HG02763 (cell line): ENCODE results near the gene PDZD2.
"Not testable (repeated sequence)": the region's sequence is repeated elsewhere in the genome, so short reads cannot be mapped to it uniquely, and the experiment has no call there.

Source experiments
- ATAC-seq: cut with Tn5 transposase; IDR thresholded peaks from one replicate; pipeline ENCODE4 v1.9.1; 2021; ENCODE audit warnings: mild to moderate bottlenecking, moderate library complexity; ENCODE audit not compliant: unreplicated experiment

Gene PDZD2

GRCh38 chr5:31995714-31996113 lies 356.8 kb downstream of the PDZD2 start:
- no peak for ATAC-seq

GRCh38 chr5:31996909-31997308 lies 358.0 kb downstream of the PDZD2 start:
- no peak for ATAC-seq

GRCh38 chr5:31999470-31999869 lies 360.5 kb downstream of the PDZD2 start:
- no peak for ATAC-seq

- ATAC-seq, result no peak
Measured at GRCh38 chr5:32000731-32001130, 361.8 kb downstream of the PDZD2 start.

- ATAC-seq, result no peak
Measured at GRCh38 chr5:32001284-32001683, 362.4 kb downstream of the PDZD2 start.

GRCh38 chr5:32001707-32002106 lies 362.8 kb downstream of the PDZD2 start:
- no peak for ATAC-seq

GRCh38 chr5:32002755-32003154 lies 363.8 kb downstream of the PDZD2 start:
- no peak for ATAC-seq

GRCh38 chr5:32003981-32004380 lies 365.1 kb downstream of the PDZD2 start:
- ATAC-seq, result no peak

- ATAC-seq, result peak; percentile 71
Measured at GRCh38 chr5:32004404-32004803, 365.5 kb downstream of the PDZD2 start.

GRCh38 chr5:32008746-32009145 lies 369.8 kb downstream of the PDZD2 start:
- ATAC-seq, result no peak

- ATAC-seq, result no peak
Measured at GRCh38 chr5:32013658-32014057, 374.7 kb downstream of the PDZD2 start.

GRCh38 chr5:32014096-32014745 lies 375.3 kb downstream of the PDZD2 start:
- no peak for ATAC-seq

- ATAC-seq, result not testable (repeated sequence)
Measured at GRCh38 chr5:32015262-32015661, 376.3 kb downstream of the PDZD2 start.

GRCh38 chr5:32017692-32018367 lies 378.9 kb downstream of the PDZD2 start:
- no peak for ATAC-seq

- no peak for ATAC-seq
Measured at GRCh38 chr5:32018476-32019436, 379.8 kb downstream of the PDZD2 start.

- peak; percentile 78 for ATAC-seq
Measured at GRCh38 chr5:32020271-32020670, 381.3 kb downstream of the PDZD2 start.

GRCh38 chr5:32020946-32021345 lies 382.0 kb downstream of the PDZD2 start:
- ATAC-seq, result no peak

GRCh38 chr5:32021771-32022170 lies 382.8 kb downstream of the PDZD2 start:
- ATAC-seq, result no peak

GRCh38 chr5:32022638-32023037 lies 383.7 kb downstream of the PDZD2 start:
- ATAC-seq, result no peak

GRCh38 chr5:32023816-32024215 lies 384.9 kb downstream of the PDZD2 start:
- no peak for ATAC-seq

GRCh38 chr5:32024751-32025150 lies 385.8 kb downstream of the PDZD2 start:
- ATAC-seq, result no peak
